ENCODE data around the gene RNF144A. TPM values are rescaled to one million over a fixed set of nuclear protein-coding genes. Genes with fewer than 3 reads are reported as not detected.

The RNF144A gene
- total RNA-seq, 1 experiment from 2014 or later: 13.6 TPM

GRCh38 chr2:6928452-6928851 is 11.2 kb downstream of the RNF144A start:
- Histone ChIP-seq H3K36me3 (ENCODE audit: insufficient read depth, low read length, poor library complexity, severe bottlenecking) (no peaks in the 10 kb centered on the region), H3K27me3 (replicated peaks; ENCODE audit: insufficient read depth, low read depth, low read length, poor library complexity) (no peaks in the 10 kb centered on the region), H3K4me1 (ENCODE audit: insufficient read depth, low read length, poor library complexity, severe bottlenecking) (peaks cover 4% of the 10 kb centered on the region), H3K27ac (ENCODE audit: low read depth, low read length, poor library complexity, severe bottlenecking) (no peak overlapping the region), H3K4me3 (ENCODE audit: low read depth, low read length, poor library complexity, severe bottlenecking) (no peak overlapping the region), H3K9me3 (ENCODE audit: low read depth, low read length, poor library complexity, severe bottlenecking) (no peaks in the 10 kb centered on the region)
- intact Hi-C loops (cut with micrococcal nuclease; ENCODE audit: unreplicated experiment): no loop called here
- no peak for DNase-seq (ENCODE audit: low spot score)
- BruUV-seq (replicated peaks): no TSS peak
- CTCF ChIA-PET: no interaction called here
- POLR2A ChIA-PET (ENCODE audit: low non-redundant PET): no interaction called here
- TF ChIP-seq, protein P1, sequence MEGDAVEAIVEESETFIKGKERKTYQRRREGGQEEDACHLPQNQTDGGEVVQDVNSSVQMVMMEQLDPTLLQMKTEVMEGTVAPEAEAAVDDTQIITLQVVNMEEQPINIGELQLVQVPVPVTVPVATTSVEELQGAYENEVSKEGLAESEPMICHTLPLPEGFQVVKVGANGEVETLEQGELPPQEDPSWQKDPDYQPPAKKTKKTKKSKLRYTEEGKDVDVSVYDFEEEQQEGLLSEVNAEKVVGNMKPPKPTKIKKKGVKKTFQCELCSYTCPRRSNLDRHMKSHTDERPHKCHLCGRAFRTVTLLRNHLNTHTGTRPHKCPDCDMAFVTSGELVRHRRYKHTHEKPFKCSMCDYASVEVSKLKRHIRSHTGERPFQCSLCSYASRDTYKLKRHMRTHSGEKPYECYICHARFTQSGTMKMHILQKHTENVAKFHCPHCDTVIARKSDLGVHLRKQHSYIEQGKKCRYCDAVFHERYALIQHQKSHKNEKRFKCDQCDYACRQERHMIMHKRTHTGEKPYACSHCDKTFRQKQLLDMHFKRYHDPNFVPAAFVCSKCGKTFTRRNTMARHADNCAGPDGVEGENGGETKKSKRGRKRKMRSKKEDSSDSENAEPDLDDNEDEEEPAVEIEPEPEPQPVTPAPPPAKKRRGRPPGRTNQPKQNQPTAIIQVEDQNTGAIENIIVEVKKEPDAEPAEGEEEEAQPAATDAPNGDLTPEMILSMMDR (conservative IDR thresholded peaks at IDR 0.05; ENCODE audit: low read depth, low read length): no peak
- TF ChIP-seq EZH2 (IDR thresholded peaks at IDR 0.05; ENCODE audit: borderline replicate concordance, low read depth, low read length, poor library complexity, severe bottlenecking): no peak

GRCh38 chr2:6929196-6929819 is 12.1 kb downstream of the RNF144A start:
- Histone ChIP-seq H3K27me3 (replicated peaks; ENCODE audit: insufficient read depth, low read depth, low read length, poor library complexity) (no peaks in the 10 kb centered on the region), H3K27ac (ENCODE audit: low read depth, low read length, poor library complexity, severe bottlenecking) (no peak overlapping the region), H3K9me3 (ENCODE audit: low read depth, low read length, poor library complexity, severe bottlenecking) (no peaks in the 10 kb centered on the region), H3K4me3 (ENCODE audit: low read depth, low read length, poor library complexity, severe bottlenecking) (no peak overlapping the region), H3K36me3 (ENCODE audit: insufficient read depth, low read length, poor library complexity, severe bottlenecking) (no peaks in the 10 kb centered on the region), H3K4me1 (ENCODE audit: insufficient read depth, low read length, poor library complexity, severe bottlenecking) (peaks cover 4% of the 10 kb centered on the region)
- no peak for DNase-seq (ENCODE audit: low spot score)
- intact Hi-C loops (cut with micrococcal nuclease; ENCODE audit: unreplicated experiment): no loop called here
- CTCF ChIA-PET: no interaction called here
- POLR2A ChIA-PET (ENCODE audit: low non-redundant PET): no interaction called here
- TF ChIP-seq EZH2 (IDR thresholded peaks at IDR 0.05; ENCODE audit: borderline replicate concordance, low read depth, low read length, poor library complexity, severe bottlenecking): no peak
- TF ChIP-seq, protein P1 (conservative IDR thresholded peaks at IDR 0.05; ENCODE audit: low read depth, low read length): no peak
- BruUV-seq (replicated peaks): no TSS peak

DNA sequence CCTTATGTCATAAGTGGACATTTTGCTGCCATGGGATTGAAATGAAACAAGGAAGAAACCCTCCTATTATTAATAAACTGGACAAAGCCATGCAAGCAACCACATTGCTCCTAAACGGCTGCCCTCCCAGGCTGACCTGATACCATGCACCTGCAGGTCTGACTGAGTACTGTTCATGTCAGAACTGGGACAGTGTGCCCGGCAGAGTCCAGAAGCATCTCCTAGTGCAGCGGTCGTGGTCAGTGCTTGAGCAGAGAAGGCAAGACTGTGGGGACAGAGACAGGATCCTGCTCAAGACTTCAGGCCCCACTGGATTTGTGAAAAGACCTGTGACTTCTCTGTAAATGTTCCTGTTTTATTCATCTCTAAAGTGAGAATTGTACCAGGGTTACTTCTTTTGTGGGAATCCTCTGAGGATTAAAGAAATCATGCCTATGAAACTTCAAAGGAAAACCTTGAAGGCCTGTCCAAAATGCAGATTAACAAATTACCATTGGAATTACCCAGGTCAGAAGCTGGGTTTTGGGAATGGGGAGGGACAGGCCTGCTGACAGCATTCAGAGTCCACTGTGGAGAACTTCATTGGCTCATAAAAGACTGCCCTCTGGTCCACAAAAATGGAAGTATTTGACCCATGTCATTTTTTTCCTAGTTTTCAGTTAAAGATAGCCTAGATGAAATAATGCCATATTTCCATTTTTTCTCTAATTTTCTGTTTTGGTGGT is 13.9 kb downstream of the RNF144A start:
- intact Hi-C loops (cut with micrococcal nuclease; ENCODE audit: unreplicated experiment): no loop called here
- Histone ChIP-seq H3K27ac (ENCODE audit: low read depth, low read length, poor library complexity, severe bottlenecking) (no peak overlapping the region), H3K27me3 (replicated peaks; ENCODE audit: insufficient read depth, low read depth, low read length, poor library complexity) (no peaks in the 10 kb centered on the region), H3K4me1 (ENCODE audit: insufficient read depth, low read length, poor library complexity, severe bottlenecking) (peaks cover 4% of the 10 kb centered on the region), H3K9me3 (ENCODE audit: low read depth, low read length, poor library complexity, severe bottlenecking) (no peaks in the 10 kb centered on the region), H3K36me3 (ENCODE audit: insufficient read depth, low read length, poor library complexity, severe bottlenecking) (no peaks in the 10 kb centered on the region), H3K4me3 (ENCODE audit: low read depth, low read length, poor library complexity, severe bottlenecking) (no peak overlapping the region)
- no peak for DNase-seq (ENCODE audit: low spot score)
- no peak for TF ChIP-seq EZH2 (IDR thresholded peaks at IDR 0.05; ENCODE audit: borderline replicate concordance, low read depth, low read length, poor library complexity, severe bottlenecking)
- TF ChIP-seq, protein P1 (conservative IDR thresholded peaks at IDR 0.05; ENCODE audit: low read depth, low read length): no peak
- ChIA-PET CTCF (no interaction called here), POLR2A (ENCODE audit: low non-redundant PET) (no interaction called here)
- no TSS peak for BruUV-seq (replicated peaks)

All from A673 (cell line).